Measurements from ENCODE around the gene MAP2. TPM values are rescaled to one million over a fixed set of nuclear protein-coding genes. Genes with fewer than 3 reads are reported as not detected.

Gene MAP2
- total and polyA plus RNA-seq, 2 donors (not counting 3 experiments of a cell fraction or from before 2014, with no cell fraction given), result 19.4 to 46.1 TPM

GRCh38 chr2:209579230-209579749 is 155.4 kb downstream of the MAP2 start:
- Histone ChIP-seq H4K20me1 (replicated peaks; ENCODE audit: control insufficient read depth, extremely low read depth, insufficient read depth, low read length) (no peaks in the 10 kb centered on the region), H3K36me3 (ENCODE audit: control insufficient read depth in 2 of 2, extremely low read depth in 1 of 2, insufficient read depth in 2 of 2, low read length in 2 of 2) (no peaks in the 10 kb centered on the region), H3K4me2 (ENCODE audit: insufficient read depth, low read length) (peak overlapping the region; percentile 9), H3K9ac (replicated peaks; ENCODE audit: extremely low read depth, insufficient read depth, low read length) (no peak overlapping the region), H3K4me1 (ENCODE audit: control insufficient read depth, extremely low read depth, insufficient read depth, low read length) (no peaks in the 10 kb centered on the region), H3K9me1 (replicated peaks; ENCODE audit: control insufficient read depth, extremely low read depth, insufficient read depth, low read length) (no peaks in the 10 kb centered on the region), H3K79me2 (ENCODE audit: control insufficient read depth, insufficient read depth, low read length) (no peaks in the 10 kb centered on the region), H3K4me3 (replicated peaks in 1 of 3; ENCODE audit: insufficient read depth in 1 of 3, low read depth in 1 of 3, low read length in 3 of 3) (peak overlapping the region in 1 of 3 experiments; percentile 1), H3K27me3 (ENCODE audit: control insufficient read depth in 2 of 2, insufficient read depth in 2 of 2, low read length in 2 of 2) (no peaks in the 10 kb centered on the region), H2AFZ (ENCODE audit: low read depth, low read length) (peak overlapping the region; percentile 56), H3K27ac (ENCODE audit: insufficient read depth, low read depth, low read length) (no peak overlapping the region), H3K9me3 (replicated peaks; ENCODE audit: control insufficient read depth, insufficient read depth, low read length) (no peaks in the 10 kb centered on the region)
- FAIRE-seq (no peak), DNase-seq (ENCODE audit: low read depth, low spot score) (peak; percentile 27)
- ChIA-PET CTCF (interaction anchor here (0.9 to 5.1 kb wide), 10 partner anchors 10 to 619 kb away, joined by 3 to 142 read pairs (median 5); partner anchors contain the start of gene MAP2), POLR2A (no interaction called here)
- BruUV-seq (replicated peaks), result no TSS peak
- intact Hi-C loops (cut with micrococcal nuclease), result loop anchor here (2.0 to 5.0 kb wide), 3 partner anchors 382 to 1182 kb away; no protein-coding TSS in a partner anchor
- TF ChIP-seq FOS (IDR thresholded peaks at IDR 0.05; ENCODE audit: borderline replicate concordance, insufficient read depth, low read length), result no peak
- TF ChIP-seq MAX (IDR thresholded peaks at IDR 0.05; ENCODE audit: insufficient read depth, insufficient read length), result no peak
- no peak for TF ChIP-seq POLR2AphosphoS5 (IDR thresholded peaks at IDR 0.05; ENCODE audit: insufficient read depth, low read depth, low read length)
- no peak for TF ChIP-seq POLR2A (IDR thresholded peaks at IDR 0.05; ENCODE audit: low read depth, low read length)
- TF ChIP-seq EZH2 (IDR thresholded peaks at IDR 0.05; ENCODE audit: borderline replicate concordance, low read depth, low read length, severe bottlenecking), result no peak
- no peak for TF ChIP-seq MYC (IDR thresholded peaks at IDR 0.05; ENCODE audit: low read depth, low read length)
- no peak for TF ChIP-seq CTCF (IDR thresholded peaks at IDR 0.05; ENCODE audit: extremely low read depth in 1 of 2, insufficient read depth in 1 of 2, low read depth in 1 of 2, low read length in 2 of 2)
- no peak for TF ChIP-seq GATA2 (IDR thresholded peaks at IDR 0.05; ENCODE audit: insufficient read depth, insufficient read length, low read depth, low read length)
- no peak for TF ChIP-seq JUN (IDR thresholded peaks at IDR 0.05; ENCODE audit: borderline replicate concordance, insufficient read depth, insufficient read length, low read depth)
- dilution Hi-C loops (cut with MboI; ENCODE audit: extremely low pct_ligation_motif_present, low sequenced_read_pairs), result no loop called here

Measured in endothelial cell of umbilical vein (primary cell).